Loucy (cell line): ENCODE results near the gene LMX1B.

Experiments used
- EZH2phosphoT487 ChIP-seq: fragments of 200-600 bp; IDR thresholded peaks from 2 replicates; pipeline ENCODE4 v1.6.1; 2018; ENCODE audit warnings: antibody characterized with exemption, mild to moderate bottlenecking, moderate library complexity, borderline replicate concordance
- TF ChIP-seq, protein P1 (sequence below): fragments of 200-600 bp; sonication (generic); conservative IDR thresholded peaks from 2 replicates; pipeline ENCODE4 v1.5.1; 2014; ENCODE audit warnings: mild to moderate bottlenecking, antibody characterized with exemption, low read length

DNA sequence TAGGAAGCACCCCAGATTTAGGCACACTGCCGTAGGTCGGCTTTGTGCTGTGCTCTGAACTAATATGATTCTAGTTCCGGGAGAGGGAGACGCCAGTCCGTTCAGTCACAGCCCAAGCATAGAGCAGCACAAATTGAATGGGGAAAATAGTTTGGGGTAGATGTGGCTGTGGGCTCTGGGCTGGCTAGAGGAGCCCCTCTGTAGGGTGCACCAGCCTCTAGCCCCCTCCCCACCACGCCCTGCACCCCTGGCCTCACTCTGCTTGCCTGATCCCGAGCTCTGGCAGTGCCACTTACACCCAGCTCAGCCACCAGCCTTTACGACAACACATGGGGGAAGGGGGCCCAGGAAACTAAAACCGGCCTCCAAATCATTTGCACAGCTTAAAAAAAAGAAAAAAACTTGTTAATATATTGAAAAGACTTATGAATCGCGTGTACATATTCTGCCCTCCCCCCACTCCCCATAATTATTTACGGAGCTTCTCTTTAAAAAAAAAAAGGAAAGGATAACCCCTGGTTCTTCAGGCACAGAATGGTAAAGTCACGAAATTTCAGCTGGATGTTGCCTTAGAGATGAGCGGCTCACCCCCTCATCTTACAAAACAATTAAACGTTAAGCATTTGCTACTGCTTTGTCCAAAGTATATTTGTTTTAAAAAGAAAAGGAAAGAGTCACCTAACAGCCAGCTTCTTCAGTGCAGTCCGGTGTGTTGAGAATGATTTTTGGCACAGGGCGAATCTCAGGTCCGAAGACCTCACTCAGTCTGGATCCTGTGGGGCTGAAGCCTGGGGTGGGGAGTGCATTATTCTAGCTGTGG is 3.5 kb downstream of the LMX1B start:
- TF ChIP-seq, protein P1, sequence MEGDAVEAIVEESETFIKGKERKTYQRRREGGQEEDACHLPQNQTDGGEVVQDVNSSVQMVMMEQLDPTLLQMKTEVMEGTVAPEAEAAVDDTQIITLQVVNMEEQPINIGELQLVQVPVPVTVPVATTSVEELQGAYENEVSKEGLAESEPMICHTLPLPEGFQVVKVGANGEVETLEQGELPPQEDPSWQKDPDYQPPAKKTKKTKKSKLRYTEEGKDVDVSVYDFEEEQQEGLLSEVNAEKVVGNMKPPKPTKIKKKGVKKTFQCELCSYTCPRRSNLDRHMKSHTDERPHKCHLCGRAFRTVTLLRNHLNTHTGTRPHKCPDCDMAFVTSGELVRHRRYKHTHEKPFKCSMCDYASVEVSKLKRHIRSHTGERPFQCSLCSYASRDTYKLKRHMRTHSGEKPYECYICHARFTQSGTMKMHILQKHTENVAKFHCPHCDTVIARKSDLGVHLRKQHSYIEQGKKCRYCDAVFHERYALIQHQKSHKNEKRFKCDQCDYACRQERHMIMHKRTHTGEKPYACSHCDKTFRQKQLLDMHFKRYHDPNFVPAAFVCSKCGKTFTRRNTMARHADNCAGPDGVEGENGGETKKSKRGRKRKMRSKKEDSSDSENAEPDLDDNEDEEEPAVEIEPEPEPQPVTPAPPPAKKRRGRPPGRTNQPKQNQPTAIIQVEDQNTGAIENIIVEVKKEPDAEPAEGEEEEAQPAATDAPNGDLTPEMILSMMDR = no peak
- TF ChIP-seq EZH2phosphoT487 = no peak
